Hepatic stellate cell (primary cell): ENCODE data around the gene KIF13A.
A peak's percentile ranks its signal among the peaks of the same experiment; 100 is the strongest.
"Not testable (repeated sequence)": the region's sequence is repeated elsewhere in the genome, so short reads cannot be mapped to it uniquely, and the experiment has no call there.

Source experiments
- DNase-seq: peaks from one replicate; pipeline ENCODE4 v3.0.0; 2011; ENCODE audit warnings: low spot score

KIF13A gene

DNA sequence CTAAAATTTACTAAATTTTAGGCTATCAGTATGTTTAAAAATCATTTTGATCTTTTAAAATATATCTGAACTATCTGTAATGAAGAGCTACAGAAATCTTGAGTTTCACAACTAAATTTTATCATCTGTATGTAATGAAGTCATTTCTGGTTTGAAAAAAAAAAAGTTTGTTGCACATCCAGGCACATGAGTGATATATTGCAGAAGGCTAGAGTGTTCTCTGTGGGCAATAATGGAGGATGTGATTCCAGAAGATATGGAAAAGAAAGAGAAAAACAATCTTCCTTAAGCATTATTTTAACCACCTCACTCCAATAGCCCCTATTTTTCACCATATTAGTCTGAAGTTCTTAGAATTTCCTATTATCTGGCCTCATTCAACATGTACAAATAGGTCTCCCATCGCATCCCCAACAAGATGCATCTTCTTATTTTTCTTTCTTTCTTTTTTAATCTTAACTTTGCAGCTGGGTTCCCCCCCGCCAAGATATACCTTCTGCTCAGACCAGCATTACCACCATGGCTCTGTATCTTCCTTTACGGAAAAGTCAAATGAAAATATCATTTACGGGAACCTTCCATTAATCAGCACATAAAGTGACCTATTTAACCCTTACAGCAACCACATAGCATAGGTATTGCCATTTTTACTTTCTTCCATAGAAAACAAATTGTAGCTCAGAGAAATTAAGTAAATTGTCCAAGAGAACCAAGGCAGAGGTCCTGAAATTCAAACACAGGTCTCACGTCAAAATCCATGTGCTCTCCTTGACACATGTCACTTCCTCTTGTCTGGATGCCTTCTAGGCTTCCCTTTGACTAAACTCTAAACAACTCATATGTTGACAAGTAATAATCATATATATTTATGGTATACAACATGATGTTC, 116.9 kb downstream of the KIF13A start:
- no peak for DNase-seq

GRCh38 chr6:17869753-17870050, 117.7 kb downstream of the KIF13A start:
- DNase-seq, result no peak

DNA sequence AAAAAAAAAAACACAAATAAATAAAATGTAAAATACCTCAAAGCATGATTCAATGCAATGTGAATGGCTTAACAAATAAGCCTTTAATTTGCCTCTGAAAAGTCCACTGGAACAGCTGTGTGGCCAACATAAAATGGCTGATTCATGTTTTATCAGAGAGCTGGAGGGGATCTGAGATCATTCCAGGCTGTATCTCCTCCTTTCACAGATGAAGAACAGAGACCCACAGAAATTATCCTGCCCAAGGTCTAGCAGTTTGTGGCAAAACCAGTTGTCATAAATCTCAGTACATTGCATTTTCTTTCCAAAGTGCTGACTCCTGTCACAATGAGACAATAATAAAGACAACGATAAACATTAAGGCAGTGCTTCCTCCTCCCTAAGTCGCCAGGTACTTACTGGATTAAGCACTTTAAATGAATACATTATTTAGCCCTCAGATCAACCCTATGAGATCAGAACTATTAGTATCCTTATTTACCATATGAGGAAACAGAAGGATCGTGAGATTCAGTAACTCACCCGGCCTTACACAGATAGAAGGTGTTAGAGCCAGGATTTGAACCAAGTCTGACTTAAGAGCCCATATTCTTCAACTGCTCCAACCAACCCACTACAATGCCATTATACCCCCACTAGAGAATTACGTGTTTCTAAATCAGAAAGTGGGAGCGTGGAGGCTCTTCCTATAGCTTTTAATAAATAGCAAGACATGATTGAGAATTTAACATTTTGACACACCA, 118.3 kb downstream of the KIF13A start:
- DNase-seq, result no peak

DNA sequence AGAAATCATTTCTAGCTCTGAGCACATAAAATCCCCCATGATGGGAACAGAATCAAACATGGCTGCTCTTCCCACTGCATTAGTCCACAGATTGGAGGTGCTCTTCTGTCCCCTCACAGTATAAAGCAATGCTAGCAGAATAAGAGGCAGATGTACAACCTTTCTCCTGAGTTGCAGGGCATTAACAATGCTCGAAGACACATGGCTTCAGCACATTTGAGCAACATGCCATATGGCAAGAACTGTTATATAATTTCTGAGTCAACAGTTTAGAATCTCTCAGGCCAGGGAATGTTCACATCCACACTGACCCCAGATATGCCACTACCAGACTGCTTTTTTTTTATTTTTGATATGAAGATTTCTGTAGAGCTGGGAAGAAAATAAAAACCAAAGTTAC, 119.6 kb downstream of the KIF13A start:
- peak; percentile 46 for DNase-seq

DNA sequence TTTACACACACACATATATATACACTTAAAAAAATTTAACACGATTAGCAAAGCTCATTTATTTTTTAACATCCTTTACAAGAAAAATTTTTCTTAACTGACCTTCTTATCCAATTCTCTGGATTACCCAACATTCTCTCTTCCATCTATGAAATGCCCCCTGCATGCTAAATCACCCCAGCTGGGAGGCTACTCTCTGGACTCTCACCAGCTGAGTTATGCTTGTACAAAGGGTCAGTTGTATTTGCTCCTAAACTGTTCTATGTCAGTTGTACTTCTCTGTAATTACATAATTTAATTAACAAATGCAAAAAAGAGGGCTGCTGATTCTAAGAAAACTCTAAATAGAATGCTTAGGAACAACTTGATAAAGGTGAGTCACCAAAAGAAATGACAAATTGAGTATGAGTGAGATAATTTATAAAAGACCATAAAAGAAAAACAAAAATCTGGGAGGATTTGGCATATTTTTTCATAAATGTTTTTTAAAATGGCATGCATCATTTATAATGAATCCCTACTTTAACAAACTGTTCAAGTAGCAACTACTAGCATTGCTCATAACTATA, 120.5 kb downstream of the KIF13A start:
- no peak for DNase-seq

DNA sequence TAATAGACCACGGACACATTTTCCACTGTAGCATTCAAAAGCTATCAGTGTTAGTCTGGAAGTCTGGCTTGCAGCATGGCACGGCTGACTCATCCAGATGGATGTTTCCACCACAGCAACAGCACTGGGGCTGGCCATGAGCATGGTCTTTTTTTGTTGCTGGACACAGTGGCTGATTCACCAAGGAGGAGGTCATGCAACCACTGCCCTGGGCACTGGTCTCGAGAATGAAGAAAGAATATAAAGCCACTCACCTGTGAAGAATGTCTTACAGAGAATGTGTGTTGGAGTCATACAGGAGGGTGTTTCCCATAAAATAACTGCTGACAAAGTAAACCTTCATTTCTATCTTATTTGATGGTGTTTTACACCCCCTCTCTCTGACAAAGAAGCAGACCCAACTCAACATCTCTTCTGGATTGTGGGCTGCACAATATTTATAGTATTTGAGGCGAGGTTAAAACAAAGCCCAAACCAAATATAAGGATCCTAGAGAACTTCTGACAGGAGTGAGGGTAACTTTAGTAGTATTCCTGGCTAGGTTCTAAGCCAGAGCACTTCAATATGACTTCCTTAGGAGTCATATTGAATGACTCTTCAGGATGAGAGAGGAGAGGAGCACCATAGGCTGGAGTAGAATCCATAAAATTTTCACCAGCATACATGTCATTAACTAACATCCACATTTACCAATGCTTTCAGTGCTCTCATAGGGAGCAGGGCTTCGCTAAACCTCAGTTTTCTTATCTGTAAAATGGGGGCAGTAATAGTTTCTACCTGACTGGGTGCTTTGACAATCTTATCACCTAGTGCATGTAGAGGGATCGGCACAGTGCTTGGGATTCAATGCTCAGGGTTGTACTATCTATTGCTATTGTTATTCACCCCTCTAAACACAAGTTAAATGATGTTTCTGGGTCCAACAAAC, 121.4 kb downstream of the KIF13A start:
- peak; percentile 40 for DNase-seq

- DNase-seq, result no peak
Observed at GRCh38 chr6:17865243-17865642, 122.2 kb downstream of the KIF13A start.

DNA sequence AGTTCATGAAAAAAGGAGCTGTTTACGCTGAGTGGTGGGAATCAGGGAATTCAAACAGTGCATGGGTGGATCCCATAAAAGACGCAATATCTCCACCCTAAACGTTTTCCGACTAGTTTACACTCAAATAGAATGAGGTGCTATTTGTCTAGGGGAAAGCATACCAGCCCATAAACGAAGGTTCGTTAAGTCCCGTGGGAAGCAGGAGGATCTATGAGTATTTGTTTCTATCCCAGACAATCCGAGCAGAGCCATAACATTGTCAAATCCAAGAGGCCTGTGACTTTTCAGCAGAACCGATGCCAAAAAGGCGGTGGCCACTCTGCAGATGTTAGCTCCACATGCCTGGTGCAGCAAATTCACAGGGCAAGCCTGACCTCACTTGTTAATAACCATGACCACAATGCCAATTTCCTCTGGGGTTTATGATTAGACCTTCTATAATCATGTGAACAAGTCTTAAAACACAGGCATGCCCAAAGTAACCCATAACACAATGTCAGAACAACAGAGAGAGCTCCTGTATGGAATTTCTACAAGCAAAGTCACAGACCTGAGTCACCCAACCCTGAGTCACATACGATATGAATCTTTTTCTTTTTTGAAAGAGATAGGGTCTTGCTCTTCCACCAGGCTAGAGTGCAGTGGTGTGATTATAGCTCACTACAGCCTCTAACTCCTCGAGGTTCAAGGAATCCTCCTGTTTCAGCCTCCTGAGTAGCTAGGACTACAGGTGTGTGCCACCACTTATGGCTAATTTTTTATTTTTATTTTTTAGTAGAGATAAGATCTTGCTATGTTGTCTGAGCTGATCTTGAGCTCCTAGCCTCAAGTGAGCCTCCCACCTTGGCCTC, 123.3 kb downstream of the KIF13A start:
- DNase-seq, result peak; percentile 47

GRCh38 chr6:17861361-17861760, 126.1 kb downstream of the KIF13A start:
- no peak for DNase-seq

DNA sequence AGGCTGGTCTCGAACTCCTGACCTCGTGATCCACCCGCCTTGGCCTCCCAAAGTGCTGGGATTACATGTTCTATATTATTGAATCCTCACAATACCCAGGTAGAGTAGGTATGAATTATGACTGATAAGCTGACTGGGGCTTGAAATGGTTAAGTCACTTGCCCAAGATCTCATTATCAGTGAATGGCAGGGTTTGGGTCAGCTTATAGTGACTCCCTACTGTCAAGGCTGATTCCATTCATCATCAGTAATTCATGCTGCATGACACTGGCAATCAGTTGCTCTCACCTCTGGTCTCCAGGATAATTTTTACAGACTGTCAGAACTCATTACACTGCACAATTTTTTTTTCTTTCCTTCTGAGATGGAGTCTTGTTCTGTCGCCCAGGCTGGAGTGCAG, 127.6 kb downstream of the KIF13A start:
- no peak for DNase-seq

DNA sequence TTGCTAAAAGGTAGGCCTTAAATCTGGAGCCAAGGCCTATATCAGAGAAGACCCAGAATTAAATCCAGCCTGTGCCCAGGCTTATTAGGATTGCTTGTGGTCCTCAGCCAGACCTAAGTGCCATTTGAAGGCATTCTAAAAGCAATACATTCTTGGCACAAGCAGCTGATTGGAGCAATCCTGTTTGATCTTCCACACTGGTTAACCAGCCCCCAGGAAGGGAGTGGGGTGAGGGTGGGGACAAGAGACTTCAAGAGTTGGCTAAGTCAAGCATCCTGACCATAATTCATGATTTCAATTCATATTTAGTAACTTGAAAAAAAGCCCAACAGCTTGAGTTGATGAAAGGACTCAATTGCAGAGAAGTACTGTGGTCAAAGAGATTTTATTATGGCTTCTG, 128.9 kb downstream of the KIF13A start:
- no peak for DNase-seq

DNA sequence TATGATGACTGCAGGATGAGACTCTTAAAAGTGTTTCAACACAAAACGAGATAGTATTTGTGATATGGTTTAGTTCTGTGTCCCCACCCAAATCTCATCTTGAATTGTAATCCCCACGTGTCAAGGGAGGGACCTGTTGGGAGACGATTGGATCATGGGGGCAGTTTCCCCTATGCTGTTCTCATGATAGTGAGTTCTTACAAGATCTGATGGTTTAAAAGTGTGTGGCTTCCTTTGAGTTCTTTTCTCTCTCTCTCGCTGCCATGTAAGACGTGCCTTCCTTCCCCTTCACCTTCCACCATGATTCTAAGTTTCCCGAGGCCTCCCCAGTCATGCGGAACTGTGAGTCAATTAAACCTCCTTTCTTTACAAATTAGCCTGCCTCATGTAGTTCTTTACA, 130.2 kb downstream of the KIF13A start:
- not testable (repeated sequence) for DNase-seq

- DNase-seq, result no peak
Observed at GRCh38 chr6:17856306-17856705, 131.1 kb downstream of the KIF13A start.

- no peak for DNase-seq
Observed at GRCh38 chr6:17855381-17855780, 132.1 kb downstream of the KIF13A start.

DNA sequence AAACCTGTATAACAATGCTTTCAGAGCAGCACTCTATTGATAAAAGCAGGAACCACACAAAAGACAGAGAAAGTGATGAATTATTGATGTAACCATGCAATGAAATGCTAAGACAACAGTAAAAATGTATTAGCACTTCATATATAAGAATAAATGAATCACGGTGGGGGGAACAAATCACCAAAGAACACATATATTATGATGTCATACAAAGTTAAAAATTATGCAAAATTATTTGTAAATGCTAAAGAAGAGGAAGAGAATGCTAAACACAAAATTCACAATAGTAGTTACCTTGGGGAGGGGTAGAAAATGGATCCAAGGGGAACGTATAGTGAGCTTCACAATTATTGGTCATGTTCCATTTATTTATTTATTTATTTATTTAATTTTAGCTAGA, 133.9 kb downstream of the KIF13A start:
- no peak for DNase-seq

GRCh38 chr6:17851720-17852161, 135.7 kb downstream of the KIF13A start:
- DNase-seq, result peak; percentile 16

DNA sequence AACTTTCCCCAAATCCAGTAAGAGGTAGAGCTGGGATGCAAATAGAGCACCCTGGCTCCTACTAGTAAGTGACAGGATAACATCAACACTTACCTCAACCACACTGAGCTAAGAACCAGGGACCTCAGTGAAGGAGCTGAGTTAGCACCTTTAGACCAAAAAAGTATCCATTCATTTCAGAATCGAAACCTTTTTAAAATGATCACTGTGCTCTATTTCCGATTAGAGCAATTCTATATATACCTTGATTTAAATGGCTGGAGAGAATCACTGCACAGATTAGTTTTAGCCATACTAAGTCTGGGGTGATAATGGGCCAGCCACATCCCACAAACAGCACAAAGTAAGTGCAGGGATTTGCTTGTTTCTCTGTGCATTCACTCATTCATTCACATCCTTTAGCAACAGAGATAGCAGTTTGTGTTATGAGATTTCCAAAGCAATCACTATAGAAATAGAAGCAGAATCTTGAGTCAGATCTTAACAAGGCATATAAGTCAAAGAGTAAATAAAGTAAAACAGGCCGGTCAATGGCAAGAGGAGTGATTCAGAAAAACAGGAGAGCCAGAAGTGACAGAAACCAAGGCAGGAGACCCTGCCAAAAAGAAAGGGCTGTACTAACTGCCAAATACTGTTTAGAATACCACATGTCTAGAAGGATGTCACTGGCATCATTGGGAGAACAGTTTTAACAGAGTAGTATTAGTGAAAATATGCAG, 136.3 kb downstream of the KIF13A start:
- DNase-seq, result no peak

- DNase-seq, result no peak
Observed at GRCh38 chr6:17850281-17850680, 137.2 kb downstream of the KIF13A start.

DNA sequence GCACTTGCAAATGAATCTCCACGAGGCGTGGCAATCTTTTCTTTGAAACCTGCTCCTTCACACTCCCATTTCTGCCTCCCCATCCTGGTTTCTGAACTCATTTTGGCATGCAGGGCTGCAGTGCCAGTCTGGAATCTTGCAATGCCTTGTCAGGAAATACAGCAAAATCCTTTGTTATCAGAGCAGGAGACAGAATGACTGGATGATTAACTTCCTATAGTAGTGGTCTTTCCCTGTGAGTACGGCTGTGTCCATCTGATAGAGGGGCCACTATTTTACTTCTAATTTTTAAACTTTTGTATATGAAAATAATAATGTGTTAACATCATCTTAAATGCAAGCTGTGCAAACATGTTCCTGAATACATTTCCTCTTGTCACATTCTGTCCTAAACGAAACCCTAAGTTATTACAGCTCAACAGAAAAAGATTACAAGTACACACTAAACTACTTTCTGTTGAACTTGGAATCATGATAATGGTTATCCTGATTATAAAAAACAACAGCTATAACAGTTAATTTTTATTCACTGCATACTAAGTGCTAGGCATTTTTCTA, 140.2 kb downstream of the KIF13A start:
- no peak for DNase-seq

GRCh38 chr6:17846762-17847161, 140.7 kb downstream of the KIF13A start:
- no peak for DNase-seq
